ENCODE data around the gene NXPH1.

Gene NXPH1

DNA sequence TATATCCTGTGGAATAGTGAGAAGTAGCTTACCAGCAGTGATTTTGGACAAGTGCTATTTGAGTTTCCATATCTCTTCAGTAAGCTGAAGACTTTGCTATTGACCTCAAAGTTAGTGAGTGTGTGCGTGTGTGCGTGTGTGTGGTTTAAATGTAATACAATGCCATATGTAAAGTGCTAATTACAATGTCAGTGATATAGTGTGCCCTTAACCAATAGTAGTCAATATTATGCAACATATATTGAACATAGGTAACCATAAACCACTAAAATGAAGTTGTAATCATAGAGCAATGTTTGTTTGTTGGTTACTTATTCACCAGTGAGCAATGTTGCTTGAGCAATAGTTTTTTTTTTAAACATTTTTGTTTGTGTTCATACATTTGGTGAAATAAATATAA is 309.4 kb downstream of the NXPH1 start:
- DNase-seq, result no peak

DNA sequence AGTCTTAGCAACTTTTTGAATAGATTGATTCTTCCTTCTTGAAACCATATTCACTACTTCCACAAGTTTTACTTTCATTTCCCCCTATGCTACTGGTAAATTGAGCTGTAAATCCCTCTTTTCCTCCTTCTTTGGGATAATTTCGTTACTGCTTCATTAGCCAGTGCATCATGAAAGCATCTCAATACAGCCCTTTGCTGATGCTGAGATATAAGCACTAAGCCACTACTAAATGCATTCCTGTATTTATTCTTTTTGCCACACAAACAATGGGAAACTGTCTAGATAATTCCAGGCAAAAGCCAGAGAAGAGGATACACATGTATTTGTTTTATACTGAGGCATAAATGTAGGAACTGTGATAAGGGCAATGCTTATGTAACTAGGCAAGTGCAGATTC is 313.9 kb downstream of the NXPH1 start:
- DNase-seq, result no peak

DNA sequence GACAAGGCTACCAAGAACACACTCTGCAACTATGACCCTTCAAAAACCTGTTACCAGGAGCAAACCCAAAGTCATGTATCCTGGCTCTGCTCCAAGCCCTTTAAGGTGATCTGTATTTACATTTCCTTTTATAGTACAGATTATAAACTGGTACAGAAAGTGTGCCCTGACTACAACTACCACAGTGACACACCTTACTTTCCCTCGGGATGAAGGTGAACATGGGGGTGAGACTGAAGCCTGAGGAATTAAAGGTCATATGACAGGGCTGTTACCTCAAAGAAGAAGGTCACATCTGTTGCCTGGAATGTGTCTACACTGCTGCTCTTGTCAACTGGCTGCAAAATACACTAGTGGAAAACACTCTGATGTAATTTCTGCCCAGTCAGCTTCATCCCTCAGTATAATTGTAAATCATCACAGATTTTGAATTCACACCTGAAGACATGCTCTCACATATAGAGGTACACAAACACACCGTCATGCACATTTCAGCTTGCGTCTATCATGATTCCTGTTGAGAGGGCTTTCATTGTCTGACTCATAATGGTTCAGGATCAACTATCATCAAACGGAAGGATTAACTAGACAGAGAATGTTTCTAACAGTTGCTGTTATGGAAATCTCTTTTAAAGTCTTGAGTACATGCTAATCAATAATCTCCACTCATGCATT is 318.3 kb downstream of the NXPH1 start:
- no peak for DNase-seq

DNA sequence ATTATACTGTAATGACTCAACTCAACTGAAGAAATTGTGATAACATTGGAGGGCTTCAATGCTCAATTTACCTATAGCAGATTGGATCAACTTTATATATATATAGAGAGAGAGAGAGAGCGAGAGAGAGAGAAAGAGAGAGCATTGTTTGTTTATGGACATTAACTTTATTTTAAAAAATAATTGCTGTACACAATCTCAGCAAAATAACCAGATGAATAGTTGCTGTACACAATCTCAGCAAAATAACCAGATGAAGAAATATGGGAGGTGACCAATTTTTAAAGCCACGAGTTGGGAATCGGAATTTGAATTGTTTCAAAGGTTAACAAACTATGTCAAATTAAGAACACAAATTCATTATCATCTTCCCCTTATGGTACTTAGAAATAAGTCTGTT is 319.9 kb downstream of the NXPH1 start:
- no peak for DNase-seq

DNA sequence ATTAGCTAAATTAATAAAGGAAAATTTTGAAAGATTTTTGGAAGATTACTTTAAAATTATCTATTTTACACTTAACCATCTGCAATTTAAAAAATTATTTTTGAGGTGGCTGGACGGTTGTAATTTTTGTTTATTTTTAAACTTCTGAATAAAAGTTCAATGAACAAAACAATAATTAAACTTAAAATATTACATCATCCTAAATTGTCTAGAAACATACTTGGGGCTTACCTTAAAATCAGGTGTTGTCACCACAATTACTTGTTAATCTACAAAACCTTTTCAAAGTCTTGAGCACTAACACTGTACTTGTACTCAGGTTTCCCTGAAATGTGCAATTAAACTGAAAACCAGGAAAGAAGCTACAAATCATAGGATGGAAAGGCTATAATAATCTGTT is 328.3 kb downstream of the NXPH1 start:
- no peak for DNase-seq

DNA sequence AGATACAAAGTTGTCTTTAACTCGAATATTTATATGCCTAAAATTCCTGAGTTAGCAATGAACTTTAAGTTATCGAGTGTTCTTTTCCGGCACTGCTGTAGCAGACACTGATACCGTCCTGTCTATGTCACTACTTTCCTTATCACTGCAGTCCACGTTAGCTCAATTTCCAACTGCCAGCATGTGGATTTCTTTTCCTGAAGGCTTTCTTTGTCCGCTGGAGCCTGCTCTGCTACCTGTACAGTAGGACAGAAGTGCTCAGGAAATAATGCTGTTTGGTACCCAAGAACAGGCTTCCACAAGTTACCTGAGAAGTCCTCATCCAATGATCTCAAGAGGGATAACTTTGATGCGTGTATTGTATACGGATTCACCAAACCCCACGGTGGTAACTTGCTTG is 329.4 kb downstream of the NXPH1 start:
- no peak for DNase-seq

DNA sequence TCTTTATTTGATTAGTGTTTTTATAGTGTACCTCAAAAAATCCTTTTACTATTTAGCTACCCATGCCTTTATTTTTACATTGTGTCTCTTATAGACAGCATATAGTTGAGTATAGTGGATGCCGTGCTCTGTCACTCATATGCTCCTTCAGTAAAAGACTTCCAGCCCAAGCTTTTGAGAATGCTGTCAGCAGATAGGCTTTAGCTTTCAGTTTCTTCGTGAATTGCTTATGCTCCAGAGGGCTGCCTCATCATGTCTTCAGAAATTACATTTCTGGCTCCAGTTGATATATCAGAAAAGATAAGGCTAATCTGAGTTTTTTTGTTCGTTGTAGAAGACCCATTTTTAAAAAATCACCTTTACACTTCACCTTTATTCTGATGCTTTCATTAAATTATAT is 332.0 kb downstream of the NXPH1 start:
- no peak for DNase-seq

DNA sequence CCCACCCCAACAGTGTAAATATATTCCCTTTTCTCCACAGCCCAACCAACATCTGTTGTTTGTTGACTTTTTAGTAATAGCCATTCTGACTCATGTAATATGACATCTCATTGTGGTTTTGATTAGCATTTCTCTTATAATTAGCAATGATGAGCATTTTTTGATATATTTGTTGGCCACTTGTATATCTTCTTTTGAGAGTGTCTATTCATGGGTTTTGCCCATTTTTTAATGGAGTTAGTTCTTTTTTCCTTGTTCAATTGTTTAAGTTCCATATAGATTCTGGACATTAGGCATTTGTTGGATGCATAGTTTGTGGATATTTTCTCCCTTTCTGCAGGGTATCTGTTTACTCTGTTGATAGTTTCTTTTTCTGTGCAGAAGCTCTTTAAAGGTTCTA is 340.1 kb downstream of the NXPH1 start:
- DNase-seq, result no peak

DNA sequence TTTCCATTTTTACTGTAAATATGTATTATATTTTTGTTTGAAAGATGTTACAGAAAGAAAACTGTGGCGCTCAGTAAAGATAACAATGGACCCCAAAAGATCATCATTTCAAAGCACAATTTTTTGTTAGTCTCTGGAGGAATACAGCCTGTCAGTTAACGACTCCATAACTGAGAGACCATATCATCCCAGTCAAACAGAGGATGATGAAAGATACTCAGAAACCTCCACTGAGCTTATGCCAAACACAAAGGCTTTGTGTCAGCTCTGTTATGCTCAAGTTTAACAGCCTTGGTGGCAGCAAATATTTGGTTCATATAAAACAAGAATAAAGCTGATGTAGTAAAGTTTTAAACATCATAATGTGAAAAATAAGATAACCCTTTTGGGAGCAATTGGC is 345.1 kb downstream of the NXPH1 start:
- no peak for DNase-seq

DNA sequence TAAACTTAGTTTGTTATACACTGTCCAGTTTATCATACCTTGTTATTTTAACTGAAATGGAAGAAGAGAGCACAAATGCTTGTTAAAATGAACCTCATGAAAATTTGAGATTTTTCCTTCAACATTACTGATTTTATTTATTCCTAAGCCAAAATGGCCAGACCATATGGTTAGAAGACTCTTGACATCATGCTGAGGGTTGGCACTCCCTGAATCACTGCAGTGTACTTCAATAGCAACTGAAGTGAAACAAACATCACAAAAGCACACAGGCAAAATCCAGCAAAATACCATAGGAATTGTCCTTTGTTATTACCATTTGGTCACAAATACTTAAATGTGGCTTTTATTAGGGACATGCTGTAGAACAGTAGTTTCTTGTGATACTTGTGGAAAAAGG is 347.8 kb downstream of the NXPH1 start:
- no peak for DNase-seq

DNA sequence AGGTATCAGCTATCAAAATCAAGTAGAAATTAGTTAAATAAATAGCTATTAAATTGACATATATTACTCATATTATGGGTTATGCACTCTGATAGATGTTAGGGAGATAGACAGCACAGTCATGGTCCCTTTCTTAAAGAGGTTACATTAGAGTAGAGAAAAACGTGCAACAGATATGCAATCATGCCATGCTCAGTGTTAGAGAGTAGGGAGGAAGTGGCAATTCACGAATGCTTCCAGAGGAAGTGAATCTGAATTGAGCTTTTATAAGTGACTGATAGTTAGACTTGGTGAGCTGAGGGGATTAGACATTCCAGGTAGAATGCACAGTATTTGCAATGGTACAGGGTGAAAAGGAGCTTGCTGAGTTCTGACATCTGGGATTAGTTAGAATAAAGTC is 349.8 kb downstream of the NXPH1 start:
- no peak for DNase-seq

DNA sequence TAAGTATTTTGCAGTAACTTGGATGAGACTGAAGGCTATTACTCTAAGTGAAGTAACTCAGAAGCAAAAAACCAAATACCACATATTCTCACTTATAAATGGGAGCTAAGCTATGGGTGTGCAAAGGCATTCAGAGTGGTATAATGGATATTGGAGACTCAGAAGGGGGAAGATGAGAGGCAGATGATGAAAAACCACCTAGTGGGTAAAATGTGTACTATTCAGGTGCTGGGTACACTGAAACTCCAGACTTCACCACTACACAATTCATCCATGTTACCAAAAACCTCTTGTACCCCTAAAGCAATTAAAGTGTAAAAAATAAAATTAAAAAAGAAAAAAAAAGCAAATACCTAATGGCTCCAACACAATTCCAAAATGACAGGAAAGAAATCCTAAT is 351.7 kb downstream of the NXPH1 start:
- DNase-seq, result no peak

DNA sequence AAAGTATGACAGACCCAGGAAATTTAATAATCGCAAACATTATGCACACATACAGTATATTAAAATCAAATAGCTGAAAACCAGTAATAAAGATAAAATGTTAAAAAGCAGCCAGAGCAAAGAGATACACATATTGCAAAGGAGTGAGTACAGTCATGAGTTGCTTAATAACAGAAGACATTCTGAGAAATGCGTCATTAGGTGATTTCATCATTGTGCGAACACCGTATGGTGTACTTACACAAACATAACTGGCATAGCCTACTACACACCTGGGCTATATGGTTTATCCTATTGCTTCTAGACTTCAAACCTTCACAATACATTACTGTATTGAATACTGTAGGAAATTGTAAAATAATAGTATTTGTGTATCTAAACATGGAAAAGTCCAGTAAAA is 367.6 kb downstream of the NXPH1 start:
- no peak for DNase-seq

All from right forelimb (tissue), 1 donor.